ELF-1 (cell line): ENCODE measurements around the gene FRMD3.

Experiments
- DNase-seq: peaks from one replicate; pipeline ENCODE4 v3.0.0-alpha.2; 2016; ENCODE audit warnings: low read depth, low spot score

FRMD3 gene

GRCh38 chr9:83433846-83434245 is 104.4 kb downstream of the FRMD3 start:
- no peak for DNase-seq

DNA sequence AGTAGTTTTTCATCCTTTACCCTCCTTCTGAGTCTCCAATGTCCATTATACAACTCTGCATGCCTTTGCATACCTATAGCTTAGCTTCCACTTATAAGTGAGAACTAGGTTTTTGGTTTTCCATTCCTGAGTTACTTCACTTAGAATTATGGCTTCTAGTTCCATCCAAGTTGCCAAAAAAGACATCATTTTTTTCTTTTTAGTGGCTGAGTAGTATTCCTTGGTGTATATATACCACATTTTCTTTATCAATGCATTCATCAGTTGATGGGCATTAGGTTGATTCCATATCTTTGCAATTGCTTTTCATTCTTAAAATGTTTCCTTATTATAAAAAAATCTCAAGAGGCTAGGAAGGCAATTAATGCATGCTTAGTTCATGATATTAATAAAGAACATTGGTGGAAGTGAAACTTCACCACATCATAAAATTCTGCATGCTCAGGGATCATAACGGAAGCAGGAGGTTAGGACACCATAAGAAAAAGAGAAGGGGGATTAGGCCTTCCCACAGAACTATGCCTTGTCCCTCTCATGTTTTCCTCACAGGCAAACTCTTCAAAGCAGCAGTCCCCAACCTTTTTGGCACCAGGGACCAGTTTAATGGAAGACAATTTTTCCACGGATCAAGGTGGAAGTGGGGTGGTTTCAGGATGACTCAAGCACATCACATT is 105.2 kb downstream of the FRMD3 start:
- DNase-seq, result no peak

- DNase-seq, result peak; percentile 85
Observed at GRCh38 chr9:83432104-83432627, 106.0 kb downstream of the FRMD3 start.

DNA sequence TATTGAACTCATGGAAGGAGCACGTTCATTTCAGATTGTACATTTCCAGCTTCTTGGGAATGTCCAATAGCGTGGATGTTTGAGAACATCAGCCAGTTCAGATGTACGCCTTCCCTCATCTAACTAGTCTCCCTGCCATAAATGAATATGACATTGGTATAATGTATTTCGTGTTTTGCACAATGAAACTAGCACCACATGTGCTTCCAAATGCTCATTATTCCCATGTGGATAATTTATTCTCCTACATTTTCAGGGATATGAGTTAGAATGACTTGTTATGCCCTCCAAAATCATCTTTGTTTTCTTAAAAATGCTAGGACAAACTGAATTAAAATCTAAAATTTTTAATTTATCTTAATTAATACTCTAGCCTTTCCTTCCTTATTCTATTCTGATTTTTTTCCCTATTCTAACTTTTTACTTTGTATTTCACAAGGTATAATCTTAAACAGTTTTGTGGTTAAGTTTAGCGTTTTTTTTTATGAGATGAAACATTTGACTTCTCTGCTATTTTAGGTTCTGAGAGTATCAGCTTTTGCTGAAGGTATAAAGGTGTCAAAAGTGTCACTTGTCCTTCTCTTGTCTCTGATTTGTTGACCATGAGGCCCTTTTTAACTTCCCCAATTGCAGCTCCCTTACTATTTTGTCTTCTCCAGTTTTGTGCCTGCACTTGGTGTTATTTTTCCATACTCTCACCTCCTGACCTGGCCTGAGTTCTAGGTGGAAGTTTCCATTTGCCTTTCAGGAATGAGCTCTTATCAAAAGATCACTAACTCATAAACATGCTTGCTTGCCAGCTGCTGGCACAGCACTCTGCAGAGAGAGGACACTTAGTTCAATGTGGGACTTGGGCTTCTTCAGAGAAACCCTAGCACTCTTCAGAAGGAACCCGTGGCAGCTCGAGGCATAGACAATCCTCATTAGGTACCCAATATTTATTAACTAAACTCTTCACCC is 106.8 kb downstream of the FRMD3 start:
- peak; percentile 5 for DNase-seq

GRCh38 chr9:83430681-83431080 is 107.5 kb downstream of the FRMD3 start:
- DNase-seq, result no peak

DNA sequence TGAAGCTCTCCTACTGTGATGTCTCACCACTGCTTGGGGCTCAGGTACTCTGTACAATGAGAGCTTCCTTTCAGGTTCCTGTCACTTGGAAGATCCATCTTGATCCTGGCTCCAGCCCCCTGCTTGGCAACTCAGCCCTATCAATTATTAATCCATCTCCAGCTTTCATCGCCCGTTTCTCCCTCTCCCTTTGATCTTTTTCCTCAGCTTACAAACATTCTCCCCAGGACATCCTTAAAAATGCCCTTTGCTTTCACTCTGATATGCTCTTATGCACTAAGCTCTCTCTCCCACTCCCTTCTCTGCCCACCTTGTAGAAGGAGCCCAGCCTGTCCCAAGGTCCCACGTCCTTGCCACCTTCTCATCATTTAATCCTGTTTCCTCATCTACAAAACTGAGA is 109.0 kb downstream of the FRMD3 start:
- DNase-seq, result peak; percentile 37

- DNase-seq, result no peak
Observed at GRCh38 chr9:83425240-83425639, 113.0 kb downstream of the FRMD3 start.

DNA sequence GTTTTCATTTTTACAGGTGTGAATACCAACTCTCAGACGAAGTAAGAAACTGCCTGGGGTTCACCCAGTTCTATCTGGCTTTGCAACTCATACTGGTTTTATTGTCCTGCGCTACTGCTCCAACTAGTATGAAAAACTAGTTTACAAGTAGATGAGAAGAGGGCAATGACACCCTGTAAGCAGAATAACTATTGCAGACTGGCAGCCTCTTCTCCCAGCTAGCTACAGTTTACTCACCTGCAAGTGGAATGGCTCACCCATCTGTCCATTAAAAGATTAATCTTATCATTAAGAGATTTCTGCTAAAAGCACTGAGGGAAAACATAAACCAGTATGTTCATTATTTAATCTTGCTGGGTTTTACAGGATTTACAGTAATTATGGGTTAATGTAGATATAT is 113.4 kb downstream of the FRMD3 start:
- DNase-seq, result no peak

GRCh38 chr9:83423815-83424707 is 114.1 kb downstream of the FRMD3 start:
- no peak for DNase-seq

DNA sequence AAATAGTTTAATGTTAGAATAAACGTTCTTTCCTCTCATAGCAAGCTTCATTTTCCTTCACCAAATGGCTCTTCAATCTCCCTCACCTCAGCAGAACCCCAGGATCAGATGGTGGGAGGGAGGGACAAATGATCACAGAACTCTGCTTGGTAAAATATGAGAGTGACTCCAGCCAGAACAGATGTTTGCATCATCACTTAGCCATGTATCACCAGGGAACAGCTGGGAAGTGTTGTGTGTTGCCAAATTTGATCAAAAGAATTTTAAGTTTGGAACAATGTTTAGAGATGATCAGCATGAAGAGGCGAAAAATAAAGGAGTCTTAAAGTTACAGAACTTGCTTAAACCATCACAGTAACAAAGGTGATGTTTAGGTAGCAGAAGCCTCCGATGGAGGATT is 115.7 kb downstream of the FRMD3 start:
- no peak for DNase-seq

GRCh38 chr9:83420486-83420885 is 117.7 kb downstream of the FRMD3 start:
- DNase-seq, result no peak

GRCh38 chr9:83419961-83420360 is 118.2 kb downstream of the FRMD3 start:
- DNase-seq, result no peak

DNA sequence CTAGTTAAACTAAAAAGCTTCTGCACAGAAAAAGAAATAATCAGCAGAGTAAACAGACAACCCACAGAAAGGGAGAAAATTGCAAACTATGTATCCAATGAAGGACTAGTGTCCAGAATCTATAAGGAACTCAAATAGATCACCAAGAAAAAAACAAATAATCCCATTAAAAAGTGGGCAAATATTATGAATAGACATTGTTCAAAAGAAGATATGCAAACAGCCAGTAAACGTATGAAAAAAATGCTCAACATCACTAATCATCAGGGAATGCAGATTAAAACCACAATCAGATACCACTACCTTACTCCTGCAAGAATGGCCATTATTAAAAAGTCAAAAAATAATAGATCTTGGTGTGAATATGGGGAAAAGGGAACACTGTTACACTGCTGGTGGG is 119.9 kb downstream of the FRMD3 start:
- no peak for DNase-seq

DNA sequence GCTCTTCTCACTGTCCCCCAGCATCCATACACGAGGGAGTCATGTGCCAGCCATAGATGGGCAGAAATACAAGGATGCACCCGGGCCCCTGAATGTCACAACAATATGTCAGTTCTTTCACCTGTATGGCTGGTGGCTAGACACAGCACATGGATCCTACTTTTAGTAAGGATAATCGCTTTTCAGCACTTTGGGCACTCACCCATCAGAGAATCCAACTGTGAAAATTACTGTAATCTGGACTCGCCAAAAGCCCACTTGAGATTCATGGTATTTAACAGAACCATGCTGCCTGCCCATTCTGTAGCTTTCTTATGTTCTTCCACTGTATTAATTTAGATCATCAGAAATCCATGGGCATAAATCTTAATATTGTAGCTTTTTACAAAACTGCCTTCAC is 124.8 kb downstream of the FRMD3 start:
- no peak for DNase-seq

GRCh38 chr9:83410701-83411100 is 127.5 kb downstream of the FRMD3 start:
- no peak for DNase-seq

DNA sequence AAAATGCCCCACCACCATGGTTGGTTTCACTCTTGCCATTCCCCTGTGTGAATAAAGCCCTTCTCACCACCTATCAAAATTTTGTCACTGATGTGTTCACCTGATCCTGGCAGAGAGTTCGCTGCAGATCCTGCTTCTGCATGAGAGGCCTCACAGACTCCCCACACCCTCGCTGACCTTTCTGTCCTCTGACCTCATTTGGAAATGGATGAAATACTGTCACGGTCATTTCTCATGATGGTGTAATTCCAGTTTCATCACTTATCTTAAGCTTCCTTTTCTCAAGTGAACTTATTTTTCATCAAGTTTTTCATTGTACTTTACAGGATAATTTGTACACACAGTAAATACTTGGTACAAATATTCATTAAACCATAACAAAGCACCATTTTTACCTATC is 131.3 kb downstream of the FRMD3 start:
- no peak for DNase-seq

DNA sequence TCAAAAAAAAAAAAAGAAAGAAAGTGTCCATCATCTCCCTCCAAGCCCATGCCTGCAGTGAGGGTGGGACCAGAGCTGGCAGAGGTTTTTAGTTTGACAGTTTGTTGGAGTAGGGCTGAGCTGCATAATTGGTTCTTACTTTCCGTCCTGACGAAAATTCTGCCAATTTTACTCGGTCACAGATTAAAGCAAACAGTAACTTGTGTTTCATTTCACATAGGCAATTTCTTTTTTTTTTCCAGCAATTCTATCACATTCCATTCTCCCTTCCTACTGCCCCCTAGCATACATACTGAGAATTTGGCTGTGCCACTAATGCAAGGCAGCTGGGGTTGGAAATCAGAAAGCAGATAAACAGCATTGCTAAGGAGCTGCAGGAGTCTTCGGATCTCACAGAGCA is 132.4 kb downstream of the FRMD3 start:
- DNase-seq, result no peak

DNA sequence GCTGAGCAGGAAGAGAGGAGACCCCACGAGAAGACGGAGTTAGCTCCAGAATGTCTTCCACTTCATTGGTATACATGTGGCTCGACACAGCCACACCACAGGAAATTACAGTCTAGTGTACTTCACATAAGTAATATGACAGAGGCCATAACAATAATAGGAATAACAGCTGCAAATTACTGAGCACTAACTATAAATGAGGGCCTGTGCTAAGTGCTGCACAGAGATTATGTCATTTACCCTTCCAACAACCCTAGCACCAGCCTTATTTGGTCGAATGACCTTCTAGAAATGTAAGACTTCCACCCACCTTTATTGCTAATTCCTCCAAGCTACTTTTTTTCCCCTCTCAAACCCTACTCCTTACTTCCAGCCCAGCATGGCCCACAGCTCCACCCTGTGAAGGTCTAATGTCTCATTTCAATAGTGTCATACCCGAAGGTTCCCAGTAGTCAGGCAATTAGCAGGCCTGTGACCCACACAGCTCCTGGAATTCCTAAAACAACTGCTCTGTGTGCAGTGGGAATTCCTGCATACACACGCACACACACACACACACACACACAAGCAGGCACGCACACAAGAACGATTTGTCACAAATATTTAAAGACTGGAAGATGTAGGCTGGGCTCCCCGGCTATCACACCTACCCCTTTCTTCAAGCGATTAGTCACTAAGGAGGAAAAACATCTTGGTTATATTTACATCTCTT is 134.5 kb downstream of the FRMD3 start:
- DNase-seq, result peak; percentile 20

- DNase-seq, result no peak
Observed at GRCh38 chr9:83401328-83401900, 136.8 kb downstream of the FRMD3 start.

- no peak for DNase-seq
Observed at GRCh38 chr9:83396813-83397212, 141.4 kb downstream of the FRMD3 start.

DNA sequence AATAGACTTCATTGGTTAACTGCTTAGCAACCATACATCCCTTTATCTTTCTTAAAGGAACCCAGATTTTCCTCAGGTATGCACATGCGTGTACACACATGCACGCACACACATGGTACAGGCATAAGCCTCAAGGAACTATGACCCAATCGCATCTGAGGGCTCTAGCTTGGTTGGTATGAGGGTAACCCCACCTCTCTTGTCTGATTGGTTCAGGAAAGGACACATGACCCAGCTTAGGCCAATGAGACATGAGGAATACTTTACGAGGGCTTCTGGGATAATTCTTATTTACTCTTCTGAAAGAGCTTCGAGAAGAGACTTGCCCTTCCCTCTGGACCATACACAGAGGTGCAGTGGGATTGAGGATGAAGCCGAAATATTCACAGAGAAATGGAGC is 141.9 kb downstream of the FRMD3 start:
- DNase-seq, result no peak
